H1 (cell line): ENCODE results near the gene HJURP. TPM values are rescaled to one million over a fixed set of nuclear protein-coding genes. Genes with fewer than 3 reads are reported as not detected.

Source experiments
- ASH2L ChIP-seq: fragments of 200-600, 300-600 bp; sonication (generic); IDR thresholded peaks from one replicate; pipeline ENCODE4 v1.7.1; 2017; ENCODE audit warnings: low read length
- GTF2F1 ChIP-seq: IDR thresholded peaks from 2 replicates; pipeline ENCODE4 v1.6.1; 2012; ENCODE audit warnings: low read depth, low read length, improper control_type of control experiment, borderline replicate concordance
- HDAC2 ChIP-seq, 2 experiments: fragments of 300-600 bp in 1 of 2; sonication (generic) in 1 of 2; IDR thresholded peaks; 2 replicates each; pipeline ENCODE4 v1.6.1; 2011 to 2012; ENCODE audit warnings: low read depth in 2 of 2, low read length in 2 of 2, mild to moderate bottlenecking in 2 of 2, moderate library complexity in 2 of 2, borderline replicate concordance in 1 of 2, inconsistent platforms in 1 of 2
- SP1 ChIP-seq: IDR thresholded peaks from 2 replicates; pipeline ENCODE4 v1.6.1; 2011; ENCODE audit warnings: low read depth, low read length
- TAF1 ChIP-seq: IDR thresholded peaks from 2 replicates; pipeline ENCODE4 v1.6.1; 2011; ENCODE audit warnings: mild to moderate bottlenecking, low read depth, low read length
- ZNF274 ChIP-seq: IDR thresholded peaks from 2 replicates; pipeline ENCODE4 v1.7.0; 2012; ENCODE audit warnings: low read length, borderline replicate concordance; ENCODE audit errors: extremely low read depth
- polyA plus RNA-seq, 7 experiments: library from polyadenylated mRNA; depleted of rRNA in 3 of 7; stranded (reverse) in 5 of 7; unstranded in 2 of 7; fragments of >200 nt in 5 of 7; fragments of 200-250 nt in 2 of 7; gene quantifications; 1 replicate in 5 of 7; 2 replicates in 1 of 7; 4 replicates in 1 of 7; pipeline versions ENCODE4 v1.2.1 to v1.2.3, GENCODE V29; 2011 to 2013; ENCODE audit warnings: missing spikeins in 2 of 7, mixed read lengths in 2 of 7
- total RNA-seq: library from RNA; stranded (reverse); fragmentation: NEBNext Ultra II Directional; extraction: Animal tissue kit (Norgen Biotek cat#: 25700); gene quantifications from 2 replicates; pipeline ENCODE4 v1.2.1, GENCODE V29; 2021

The HJURP gene
- total and polyA plus RNA-seq, 2 of the 8 experiments (the other 6 are each of a cell fraction or from before 2014, with no cell fraction given), result 49.3 to 60.5 TPM

DNA sequence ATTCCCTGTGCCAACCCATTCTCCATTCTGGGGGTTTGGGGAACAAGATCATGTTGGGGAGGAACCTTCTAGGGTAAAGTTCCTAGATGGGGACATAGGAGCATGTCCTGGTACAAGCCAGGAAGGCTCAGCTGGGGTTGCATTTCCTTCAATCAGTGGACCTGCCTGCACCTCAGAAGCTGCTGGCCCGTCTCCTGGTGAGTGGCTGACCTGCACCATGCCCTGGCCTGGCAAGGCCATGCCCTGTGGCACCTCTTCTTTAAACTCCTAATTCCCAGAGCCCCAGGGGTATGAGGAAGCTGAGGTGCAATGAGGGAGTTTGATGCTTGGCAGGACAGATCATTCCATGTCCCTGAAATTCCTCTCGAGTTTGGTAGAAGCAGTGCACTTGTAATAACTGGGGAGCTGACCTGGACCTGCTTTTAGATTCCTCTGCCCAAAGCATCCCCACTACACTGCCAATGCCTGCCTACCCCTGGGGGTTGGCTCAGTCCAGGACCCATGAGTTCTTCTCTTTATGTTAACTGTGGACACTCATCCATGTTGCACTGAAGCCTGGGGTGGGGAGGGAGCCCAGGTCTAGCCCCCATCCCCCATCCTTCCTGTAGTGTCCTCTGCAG lies 50.9 kb downstream of the HJURP start (continued):
- TF ChIP-seq TAF1 (no peak), GTF2F1 (no peak), ASH2L (no peak), SP1 (no peak), HDAC2 (IDR thresholded peaks at IDR 0.05; ENCODE audit: borderline replicate concordance in 1 of 2, low read depth in 2 of 2, low read length in 2 of 2) (no peak), ZNF274 (no peak)
